NCI-H1417 treated with DMSO at 0.1 percent for 48 hours (cell line): Measurements from ENCODE around the gene GMDS.

Experiments used
- DNase-seq: peaks from one replicate; lab custom pipeline; 2025; lab: John Stamatoyannopoulos, UW

The GMDS gene

DNA sequence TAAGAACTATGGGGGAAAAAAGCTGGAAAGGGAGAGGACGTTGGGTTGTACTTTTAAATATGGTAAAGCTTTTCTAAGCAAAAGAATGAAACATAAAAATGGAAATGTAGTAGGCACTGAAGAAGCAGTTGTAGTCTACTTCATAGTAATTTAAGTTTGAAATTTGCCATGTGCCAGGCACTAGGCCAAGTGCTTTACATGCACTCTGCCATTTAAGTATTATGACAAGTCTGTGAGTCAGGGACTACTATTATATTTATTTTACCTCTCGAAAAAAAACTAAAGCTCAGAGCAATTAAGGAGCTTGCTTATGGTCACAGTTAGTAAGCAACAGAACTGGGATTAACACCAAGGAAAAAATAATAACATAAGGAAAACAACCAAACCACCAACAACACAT lies 257.8 kb downstream of the GMDS start:
- DNase-seq, result no peak

DNA sequence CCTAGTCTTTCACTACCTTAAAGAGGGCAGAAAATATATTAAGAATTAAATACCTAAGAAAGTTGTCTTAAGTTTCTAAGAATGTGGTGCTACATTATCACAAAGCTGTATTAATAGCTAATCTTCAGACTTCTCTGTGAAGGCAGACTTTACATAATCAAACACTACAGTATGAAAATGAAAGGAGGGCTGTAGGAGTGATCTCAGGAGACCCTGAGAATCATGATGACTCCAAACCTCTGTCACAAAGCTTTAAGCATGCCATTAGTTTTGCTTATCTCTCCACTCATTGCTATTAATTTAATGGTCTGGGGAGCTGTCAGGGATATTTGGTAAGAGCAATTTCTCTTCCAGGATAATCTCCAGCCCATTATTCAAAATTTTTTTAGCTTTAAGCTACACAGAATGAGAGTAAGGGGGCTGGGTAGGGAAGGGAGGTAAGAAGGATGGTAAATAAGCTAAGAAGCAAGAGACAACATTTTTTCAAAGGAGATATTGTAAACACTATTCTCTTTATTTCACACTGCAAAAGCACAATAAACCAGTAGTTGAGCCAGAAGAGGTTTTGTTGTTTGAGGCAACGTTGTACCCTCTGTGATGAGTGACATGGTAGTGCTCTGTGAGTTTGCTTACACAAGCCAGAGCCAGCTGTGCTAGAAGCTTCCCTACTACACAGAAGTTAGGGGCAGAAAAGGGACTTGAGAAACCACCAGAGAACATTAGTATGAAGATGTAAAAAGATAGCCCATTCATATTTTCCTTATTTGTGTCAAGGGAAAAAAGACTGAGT lies 258.8 kb downstream of the GMDS start:
- DNase-seq, result no peak

DNA sequence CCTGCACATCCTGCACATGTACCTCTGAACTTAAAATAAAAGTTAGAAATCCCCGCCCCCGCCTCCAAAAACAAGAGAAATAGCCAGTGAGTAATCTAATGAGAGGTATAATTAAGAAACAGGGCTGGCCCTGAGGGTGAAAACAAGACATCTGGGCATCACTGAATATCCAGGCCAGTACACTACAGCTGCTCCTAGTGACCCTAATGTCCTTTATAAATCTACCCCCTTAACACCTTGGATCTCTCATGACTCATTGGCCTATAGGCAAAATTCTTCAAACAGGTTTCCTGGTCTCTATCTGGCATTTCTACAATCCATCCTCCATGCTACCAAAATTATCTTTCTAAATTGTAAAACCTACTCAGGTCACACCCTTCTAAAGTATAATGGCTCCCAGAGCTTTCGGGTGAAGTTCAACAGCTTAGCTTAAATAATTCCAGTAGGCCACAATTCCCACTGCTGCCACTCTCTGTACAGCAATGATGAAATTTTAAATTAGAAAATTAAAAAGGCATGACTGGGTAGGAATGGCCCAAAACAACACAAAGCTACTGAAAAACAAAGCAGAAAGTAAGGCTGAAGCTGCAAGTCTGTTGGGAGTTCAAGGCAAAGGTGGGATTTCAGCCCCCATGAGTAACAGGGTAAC lies 260.9 kb downstream of the GMDS start:
- DNase-seq, result no peak

DNA sequence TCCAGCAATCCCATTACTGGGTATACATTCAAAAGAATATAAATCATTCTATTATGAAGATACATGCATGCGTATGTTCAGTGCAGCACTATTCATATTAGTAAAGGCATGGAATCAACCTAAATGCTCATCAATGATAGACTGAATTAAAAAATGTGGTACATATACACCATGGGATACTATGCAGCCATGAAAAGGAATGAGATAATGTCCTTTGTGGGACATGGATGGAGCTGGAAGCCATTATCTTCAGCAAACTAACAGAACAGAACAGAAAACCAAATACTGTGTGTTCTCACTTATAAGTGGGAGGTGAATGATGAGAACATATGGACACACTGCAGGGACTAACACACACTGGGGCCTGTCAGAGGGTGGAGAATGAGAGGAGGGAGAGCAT lies 261.6 kb downstream of the GMDS start:
- DNase-seq, result no peak

DNA sequence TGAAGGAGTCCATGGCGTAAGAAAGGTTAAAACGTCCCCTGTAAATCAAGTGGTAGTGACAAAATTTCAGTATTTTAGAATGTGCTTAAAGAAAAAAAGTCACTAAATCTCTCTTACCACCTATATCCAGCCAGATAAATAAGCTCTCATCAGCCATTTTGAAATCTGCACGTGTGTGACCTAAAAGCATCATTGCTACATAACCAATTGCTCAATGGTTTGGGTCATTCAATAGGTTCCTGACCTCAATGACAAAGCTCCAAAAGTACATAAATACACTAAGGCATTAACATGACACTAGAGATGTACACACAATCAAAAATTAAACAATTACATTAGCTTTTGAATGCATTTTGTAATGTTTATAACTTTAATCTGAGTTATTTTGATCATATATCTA lies 272.4 kb downstream of the GMDS start:
- DNase-seq, result no peak

DNA sequence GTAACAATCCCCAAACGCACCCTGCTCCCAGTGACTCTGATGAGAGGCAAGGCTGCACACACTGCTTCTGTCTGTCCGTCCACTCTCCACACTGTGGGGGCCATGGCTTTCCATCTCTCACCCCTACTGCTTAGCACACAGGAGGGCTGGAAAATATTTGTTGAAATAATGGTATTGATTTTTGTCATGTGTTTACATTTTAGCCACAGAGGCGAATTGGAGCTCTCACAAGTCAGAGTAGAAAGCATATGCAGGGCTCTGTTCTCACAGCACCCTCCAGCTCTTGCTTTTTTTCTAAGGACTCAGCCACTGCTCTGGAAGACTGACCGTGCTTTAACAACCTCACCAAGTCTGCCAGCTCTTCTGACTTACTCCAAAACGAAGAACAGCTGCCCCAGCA lies 273.8 kb downstream of the GMDS start:
- DNase-seq, result no peak

DNA sequence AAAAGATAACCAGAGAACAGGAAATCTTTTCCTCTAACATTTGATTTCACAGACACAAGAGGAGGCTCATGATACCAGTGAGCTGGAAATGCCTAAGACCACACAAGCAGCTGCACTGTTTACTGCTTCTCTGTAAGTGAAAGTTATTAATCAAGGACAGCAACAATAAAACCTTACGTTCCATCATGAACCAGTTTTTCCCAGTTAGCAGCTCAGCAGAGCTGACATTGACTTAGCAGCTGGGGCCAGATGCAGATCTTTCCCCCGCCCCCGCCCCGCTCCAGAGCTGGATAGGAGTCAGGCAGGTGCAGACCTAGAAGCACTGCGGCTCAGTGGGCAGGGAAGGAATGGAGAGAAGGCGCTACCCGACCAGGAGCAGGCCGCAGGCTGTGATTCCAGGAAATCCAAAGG lies 275.2 kb downstream of the GMDS start:
- DNase-seq, result no peak

DNA sequence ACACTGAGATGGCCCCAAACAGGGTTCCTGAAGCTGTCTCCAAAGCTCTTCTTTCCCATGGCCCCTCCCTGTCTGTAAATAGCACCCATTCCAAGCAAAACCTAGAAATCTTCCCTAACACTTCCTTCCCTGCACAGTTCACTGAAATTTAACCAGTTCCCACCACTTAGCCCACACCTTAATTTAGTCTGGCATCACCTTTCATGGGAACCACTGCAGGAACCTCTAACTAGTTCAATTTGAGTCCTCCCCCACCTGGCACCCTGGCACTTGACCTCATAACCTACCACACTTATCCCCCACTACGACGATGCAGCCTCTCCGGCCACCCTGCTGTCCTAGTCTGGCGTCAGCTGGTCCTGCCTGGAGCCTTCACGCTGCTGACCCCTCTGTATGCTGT lies 278.7 kb downstream of the GMDS start:
- no peak for DNase-seq

DNA sequence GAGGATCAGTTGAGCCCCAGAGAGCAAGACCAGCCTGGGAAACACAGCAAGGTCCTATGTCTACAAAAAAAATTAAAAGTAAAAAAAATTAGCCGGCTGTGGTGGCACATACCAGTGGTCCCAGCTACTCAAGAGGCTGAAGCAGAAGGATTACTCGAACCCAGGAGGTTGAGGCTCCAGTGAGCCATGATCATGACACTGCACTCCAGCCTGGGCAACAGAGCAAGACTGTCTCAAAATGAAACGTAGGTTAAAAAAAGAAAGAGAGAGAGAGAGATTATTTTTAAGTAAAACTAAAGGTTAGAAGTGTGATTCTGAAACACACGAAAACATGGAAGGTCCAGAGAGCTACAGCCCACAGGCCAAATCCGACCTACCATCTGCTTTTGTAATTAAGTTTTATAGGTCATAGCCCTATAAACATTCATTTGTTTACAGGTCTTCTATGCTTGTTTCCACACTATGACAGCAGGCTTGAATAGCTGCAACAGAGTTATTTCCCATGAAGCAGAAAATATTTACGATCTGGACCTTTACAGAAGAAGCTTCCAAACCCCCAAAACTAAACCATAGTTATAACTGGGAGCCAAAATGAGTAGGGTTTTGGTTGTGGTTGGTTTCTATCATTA lies 279.7 kb downstream of the GMDS start:
- DNase-seq, result no peak

DNA sequence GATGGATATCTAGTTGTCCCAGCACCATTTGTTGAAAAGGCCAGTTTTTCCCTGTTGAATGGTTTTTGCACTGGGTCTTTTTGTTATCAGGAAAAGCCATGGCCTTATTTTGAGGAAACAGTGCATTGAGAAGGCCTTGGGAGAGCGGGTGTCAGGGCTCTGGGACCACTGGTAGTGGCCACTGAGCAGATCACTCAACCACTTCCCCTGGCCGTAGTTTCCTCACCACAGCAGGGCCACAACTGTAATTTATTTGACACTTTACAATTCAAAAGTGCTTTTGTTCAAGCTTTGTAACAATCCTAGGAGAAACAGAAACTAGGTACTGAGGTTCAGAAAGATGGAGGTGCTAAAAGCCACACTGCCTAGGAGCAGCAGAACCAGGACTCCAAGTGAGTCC lies 281.8 kb downstream of the GMDS start:
- DNase-seq, result no peak

DNA sequence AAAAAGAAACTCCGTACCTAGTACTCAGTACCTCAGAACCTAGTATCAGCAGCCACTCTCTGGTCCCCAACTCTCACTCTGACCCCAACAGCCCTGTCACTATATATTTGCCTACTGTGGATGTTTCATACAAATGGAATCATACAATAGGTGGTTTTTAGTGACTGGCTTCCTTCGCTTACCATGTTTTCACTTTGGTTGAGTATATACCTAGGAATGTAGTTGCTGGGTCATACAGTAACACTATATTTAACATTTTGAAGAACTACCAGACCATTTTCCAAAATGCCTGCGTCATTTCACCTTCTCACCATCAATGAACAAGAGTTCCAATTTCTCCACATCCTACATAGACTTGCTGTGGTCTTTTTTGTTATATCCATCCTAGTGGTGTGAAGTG lies 283.2 kb downstream of the GMDS start:
- DNase-seq, result no peak

DNA sequence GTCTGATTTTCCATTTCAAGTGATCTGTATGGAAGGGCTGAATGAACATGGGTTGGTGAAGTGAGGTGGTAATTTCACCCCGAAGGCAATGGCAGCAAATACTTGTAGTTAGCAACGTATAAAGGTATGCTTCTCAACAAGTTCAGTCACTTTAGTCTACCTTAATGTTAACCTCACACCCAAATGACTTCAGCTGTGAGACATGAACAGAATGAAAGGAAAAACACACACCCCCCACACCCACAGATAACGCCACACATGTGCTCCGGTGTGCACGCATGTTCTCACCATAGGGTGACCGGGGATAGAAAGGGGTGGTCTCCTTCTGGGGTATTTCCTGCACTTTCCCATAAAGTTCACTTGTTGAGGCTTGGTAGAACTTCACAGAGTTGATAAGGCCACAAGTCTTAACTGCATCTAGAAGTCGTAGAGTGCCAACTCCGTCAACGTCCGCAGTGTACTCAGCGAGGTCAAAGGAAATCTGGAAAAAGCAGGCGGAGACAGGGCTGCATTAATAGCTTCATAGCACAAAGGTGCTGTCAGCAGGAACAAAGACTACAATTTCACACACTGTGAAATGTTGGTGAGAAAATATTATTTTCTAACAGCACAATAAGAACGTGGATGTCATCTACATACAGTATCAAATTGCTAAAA lies 284.8 kb downstream of the GMDS start:
- DNase-seq, result no peak

DNA sequence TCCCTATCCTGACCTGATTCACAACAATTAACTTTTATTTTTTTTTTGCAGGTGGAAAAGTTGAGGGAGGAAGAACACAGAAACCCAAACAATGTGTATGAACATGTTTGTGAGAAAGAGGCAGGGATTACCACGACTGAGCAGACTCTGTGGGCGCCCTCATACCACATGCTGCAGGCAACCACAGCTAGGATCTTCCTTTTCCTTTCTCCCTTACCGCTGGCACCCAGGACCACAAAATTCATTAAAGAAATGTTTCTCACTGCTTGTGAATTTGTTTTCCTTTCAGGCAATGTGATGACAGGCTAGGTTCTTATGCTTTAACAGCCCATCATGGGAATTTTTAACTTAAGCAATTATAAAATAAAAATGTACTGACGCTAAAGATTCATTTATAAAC lies 287.1 kb downstream of the GMDS start:
- no peak for DNase-seq

DNA sequence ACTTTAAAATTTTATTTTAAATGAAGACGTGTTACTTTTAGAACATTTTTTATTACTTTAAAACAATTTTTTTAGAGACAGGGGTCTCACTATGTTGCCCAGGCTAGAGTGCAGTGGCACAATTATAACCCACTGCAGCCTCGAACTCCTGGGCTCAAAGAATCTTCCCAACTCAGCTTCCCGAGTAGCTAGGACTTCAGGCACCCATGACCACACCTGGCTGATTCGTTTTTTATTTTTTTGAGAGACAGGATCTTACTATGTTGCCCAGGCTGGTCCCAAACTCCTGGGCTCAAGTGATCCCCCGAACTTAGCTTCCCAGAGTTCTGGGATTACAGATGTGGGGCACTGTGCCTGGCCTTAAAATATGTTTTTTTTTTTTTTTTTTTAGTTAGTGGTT lies 287.7 kb downstream of the GMDS start:
- DNase-seq, result no peak

DNA sequence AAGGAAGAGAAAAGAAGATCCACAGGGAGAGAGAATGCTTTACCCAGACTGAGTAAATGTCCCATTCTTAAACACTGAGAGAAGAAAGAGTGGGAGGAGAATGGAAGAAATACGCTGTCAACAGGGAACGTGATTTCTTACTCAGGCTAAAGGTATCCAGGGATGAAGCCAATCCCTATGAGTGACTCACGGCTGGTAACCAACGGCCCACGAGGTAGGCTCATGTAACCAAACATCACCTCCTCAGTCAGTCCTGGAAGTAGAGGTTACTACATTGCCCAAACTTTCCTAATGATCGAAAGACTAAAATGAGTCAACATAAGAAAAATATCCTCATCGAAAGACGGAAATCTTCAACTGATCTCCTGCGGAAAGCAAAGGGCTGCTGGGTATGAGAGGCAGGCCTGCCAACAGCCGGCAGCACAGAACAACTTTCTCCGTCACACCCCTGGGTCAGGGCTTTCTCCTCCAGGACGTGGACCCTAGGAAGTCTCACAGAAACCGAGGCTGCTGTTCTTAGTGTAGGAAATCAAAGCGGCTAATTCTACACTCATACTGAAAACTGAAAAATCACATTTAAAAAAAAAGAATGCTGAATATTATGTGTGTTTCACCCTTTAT lies 292.6 kb downstream of the GMDS start:
- DNase-seq, result no peak

DNA sequence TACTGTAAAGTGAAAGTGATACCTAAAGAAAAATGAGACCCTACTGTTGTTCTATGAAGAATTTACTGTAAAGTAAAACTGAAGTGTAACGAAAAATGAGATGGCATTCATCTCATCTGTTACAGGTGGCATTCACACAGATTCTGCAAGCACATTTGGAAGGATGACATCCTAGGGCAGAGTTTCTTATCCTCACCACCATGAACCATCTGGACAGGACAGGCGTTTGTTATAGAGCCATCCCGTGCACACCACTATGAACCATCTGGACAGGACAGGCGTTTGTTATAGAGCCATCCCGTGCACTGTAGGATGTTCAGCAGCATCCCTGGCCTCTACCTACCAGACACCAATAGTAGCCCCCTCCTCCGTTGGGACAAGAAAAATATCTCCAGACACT lies 294.8 kb downstream of the GMDS start:
- DNase-seq, result no peak

DNA sequence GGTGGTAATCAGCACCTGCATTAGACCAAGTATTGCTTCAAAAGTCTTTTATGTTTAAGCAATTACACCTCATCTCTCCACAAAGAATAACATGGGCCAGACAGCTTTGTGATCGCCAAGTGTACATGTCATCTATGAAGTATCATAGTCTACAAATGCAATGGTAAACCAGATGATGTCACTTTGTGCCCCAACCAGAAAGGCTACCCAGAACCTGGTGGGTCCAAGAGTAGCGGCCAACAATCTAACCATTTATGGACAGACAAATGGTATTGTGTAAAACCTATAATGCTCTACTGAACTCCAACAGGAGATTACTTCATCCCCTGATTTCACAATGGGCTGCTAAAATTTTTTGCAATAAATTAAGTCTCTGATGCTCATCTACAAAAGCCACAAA lies 295.9 kb downstream of the GMDS start:
- no peak for DNase-seq

DNA sequence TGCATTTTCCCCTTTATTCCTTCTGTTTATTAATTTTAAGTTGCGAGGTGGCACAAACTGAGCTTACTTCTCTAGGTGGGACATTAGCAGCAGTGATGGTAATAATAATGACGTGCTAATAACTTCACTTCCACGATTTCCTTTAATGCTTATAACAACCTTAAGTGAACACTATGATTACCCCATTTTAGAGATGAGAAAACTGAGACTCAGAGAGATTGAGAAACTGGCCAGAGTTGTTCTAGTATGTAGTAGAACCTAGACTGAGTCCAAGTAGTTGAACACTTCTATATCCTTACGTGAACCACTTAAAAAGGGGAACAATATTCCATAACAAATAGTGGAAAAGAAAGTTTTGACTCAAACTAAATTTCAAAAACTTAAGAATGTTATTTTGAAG lies 297.5 kb downstream of the GMDS start:
- no peak for DNase-seq

DNA sequence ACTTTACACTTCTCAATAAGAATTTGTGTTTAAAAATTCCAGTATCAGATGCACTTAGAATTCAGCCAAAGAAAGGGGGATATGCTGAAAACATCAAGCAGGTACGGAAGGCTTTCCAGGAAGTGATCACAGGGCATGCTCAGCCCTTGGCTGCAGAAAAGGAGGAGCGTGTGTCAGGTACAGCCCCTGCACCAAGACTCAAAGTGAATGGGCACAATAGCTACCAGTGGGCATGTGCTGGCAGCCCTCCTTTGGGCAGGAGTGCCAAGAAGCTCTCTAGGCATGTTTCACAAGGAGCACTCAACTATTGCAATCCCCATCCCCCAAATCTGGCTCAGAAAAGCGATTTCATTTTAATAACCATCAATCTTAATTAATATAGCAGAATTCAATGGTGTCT lies 298.8 kb downstream of the GMDS start:
- DNase-seq, result no peak

DNA sequence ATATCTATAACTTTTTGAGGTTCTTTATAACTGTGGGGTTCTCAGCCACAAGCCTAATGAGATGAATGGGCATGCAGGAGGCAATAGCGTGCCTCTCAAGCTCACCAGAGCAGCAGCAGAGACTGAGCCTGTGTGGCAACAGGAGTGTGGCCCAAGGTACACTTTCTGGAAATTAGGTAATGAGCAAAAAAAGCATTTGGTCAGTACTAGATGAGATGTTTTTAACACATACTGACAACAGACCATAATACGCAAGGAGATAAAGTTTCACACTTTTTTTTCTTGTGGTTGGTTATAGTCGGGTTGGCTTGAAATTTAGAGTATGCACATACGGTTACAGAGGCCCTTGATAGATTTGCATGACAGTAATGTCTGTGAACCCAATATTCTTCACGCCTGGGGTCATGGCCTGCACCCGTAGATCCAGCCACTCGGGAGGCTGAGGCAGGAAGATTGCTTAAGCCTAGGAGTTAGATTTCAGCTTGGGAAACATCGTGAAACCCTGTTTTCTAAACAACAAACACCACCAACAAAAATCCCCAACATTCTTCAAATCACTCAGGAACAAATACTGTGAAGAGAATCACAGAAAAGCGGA lies 300.1 kb downstream of the GMDS start:
- no peak for DNase-seq

DNA sequence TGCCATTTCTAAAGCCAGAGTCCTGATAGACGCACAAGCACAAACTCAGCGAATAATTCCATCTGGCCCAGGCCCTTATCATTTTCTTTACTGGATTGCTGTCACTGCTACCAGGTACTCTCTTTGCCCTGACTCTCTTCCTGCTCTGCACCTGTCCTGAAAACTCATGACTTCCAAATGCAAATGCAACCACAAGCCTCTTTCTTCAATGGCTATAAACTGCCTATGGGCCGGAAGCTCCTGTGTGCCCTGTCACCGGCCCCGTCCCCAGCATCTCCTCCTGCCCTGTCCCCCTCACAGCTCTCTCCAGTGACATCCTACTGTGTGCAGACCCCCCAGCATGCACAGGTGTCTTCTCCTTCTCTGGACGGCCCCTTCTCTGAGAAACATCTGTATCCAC lies 302.6 kb downstream of the GMDS start:
- DNase-seq, result no peak

DNA sequence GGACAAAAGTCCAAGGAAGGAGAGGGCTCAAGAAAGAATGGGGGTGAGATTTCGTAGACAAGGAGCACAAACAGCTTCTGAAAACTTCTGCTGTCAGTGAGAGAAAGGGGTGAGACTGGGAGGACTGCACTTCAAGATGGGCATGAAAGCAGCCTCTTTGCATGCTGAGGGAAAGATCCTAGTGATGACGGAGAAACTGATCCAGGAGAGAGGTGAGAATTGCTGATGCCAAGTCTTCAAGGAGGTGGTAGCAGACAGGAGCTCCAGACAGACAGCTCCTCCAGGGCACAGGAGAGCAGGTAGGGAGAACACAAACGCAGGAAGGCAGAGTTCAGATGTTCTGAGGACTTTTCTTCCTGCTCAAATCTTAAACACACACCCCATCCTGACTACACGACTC lies 303.9 kb downstream of the GMDS start:
- no peak for DNase-seq
